Liver (tissue), 3 donors: ENCODE measurements around the gene MRPL44.
A peak's percentile ranks its signal among the peaks of the same experiment; 100 is the strongest.

Experiments used
- EGR1 ChIP-seq, 2 donors: IDR thresholded peaks; 2 replicates each; pipeline ENCODE4 v1.6.1; 2016 to 2018; ENCODE audit warnings: antibody characterized with exemption in 2 of 2, low read depth in 2 of 2
- FOXA1 ChIP-seq: IDR thresholded peaks from 2 replicates; pipeline ENCODE4 v1.6.1; 2016; ENCODE audit warnings: antibody characterized with exemption
- GABPA ChIP-seq, 2 donors: IDR thresholded peaks in 1 of 2; conservative IDR thresholded peaks in 1 of 2; 2 replicates each; pipeline ENCODE4 v1.6.1; 2016; ENCODE audit warnings: antibody characterized with exemption in 2 of 2, mild to moderate bottlenecking in 1 of 2, moderate library complexity in 1 of 2
- JUND ChIP-seq, 2 donors: IDR thresholded peaks; 2 replicates each; pipeline ENCODE4 v1.6.1; 2016; ENCODE audit warnings: antibody characterized with exemption in 2 of 2
- MAX ChIP-seq: IDR thresholded peaks from 2 replicates; pipeline ENCODE4 v1.6.1; 2016; ENCODE audit warnings: antibody characterized with exemption
- RAD21 ChIP-seq, 2 donors: IDR thresholded peaks; 2 replicates each; pipeline ENCODE4 v1.6.1; 2016; ENCODE audit warnings: antibody characterized with exemption in 2 of 2, mild to moderate bottlenecking in 2 of 2
- REST ChIP-seq: IDR thresholded peaks from 2 replicates; pipeline ENCODE4 v1.6.1; 2016; ENCODE audit warnings: antibody characterized with exemption, mild to moderate bottlenecking
- SP1 ChIP-seq: IDR thresholded peaks from 2 replicates; pipeline ENCODE4 v1.6.1; 2018; ENCODE audit warnings: antibody characterized with exemption, mild to moderate bottlenecking
- TAF1 ChIP-seq: conservative IDR thresholded peaks from 2 replicates; pipeline ENCODE4 v1.6.1; 2016; ENCODE audit warnings: antibody characterized with exemption, mild to moderate bottlenecking
- TF ChIP-seq, protein P1 (sequence below): fragments of 150-350 bp; IDR thresholded peaks from 2 replicates; pipeline ENCODE4 v1.5.1; 2017; ENCODE audit warnings: improper control_type of control experiment, low read depth, low read length; ENCODE audit not compliant: missing input control
- TF ChIP-seq, protein P2 (sequence below): IDR thresholded peaks from 2 replicates; pipeline ENCODE4 v1.6.1; 2016; ENCODE audit warnings: antibody characterized with exemption
- TF ChIP-seq, protein P3 (sequence below): IDR thresholded peaks from 2 replicates; pipeline ENCODE4 v1.6.1; 2016; ENCODE audit warnings: antibody characterized with exemption
- donor health status: healthy.
- donor health status: healthy.

- TF ChIP-seq EGR1 (IDR thresholded peaks at IDR 0.05; ENCODE audit: low read depth in 2 of 2): no peak
- TF ChIP-seq, protein P1, sequence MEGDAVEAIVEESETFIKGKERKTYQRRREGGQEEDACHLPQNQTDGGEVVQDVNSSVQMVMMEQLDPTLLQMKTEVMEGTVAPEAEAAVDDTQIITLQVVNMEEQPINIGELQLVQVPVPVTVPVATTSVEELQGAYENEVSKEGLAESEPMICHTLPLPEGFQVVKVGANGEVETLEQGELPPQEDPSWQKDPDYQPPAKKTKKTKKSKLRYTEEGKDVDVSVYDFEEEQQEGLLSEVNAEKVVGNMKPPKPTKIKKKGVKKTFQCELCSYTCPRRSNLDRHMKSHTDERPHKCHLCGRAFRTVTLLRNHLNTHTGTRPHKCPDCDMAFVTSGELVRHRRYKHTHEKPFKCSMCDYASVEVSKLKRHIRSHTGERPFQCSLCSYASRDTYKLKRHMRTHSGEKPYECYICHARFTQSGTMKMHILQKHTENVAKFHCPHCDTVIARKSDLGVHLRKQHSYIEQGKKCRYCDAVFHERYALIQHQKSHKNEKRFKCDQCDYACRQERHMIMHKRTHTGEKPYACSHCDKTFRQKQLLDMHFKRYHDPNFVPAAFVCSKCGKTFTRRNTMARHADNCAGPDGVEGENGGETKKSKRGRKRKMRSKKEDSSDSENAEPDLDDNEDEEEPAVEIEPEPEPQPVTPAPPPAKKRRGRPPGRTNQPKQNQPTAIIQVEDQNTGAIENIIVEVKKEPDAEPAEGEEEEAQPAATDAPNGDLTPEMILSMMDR: no peak
- no peak for TF ChIP-seq RAD21 (IDR thresholded peaks at IDR 0.05)
- TF ChIP-seq REST: no peak
- TF ChIP-seq, protein P2, sequence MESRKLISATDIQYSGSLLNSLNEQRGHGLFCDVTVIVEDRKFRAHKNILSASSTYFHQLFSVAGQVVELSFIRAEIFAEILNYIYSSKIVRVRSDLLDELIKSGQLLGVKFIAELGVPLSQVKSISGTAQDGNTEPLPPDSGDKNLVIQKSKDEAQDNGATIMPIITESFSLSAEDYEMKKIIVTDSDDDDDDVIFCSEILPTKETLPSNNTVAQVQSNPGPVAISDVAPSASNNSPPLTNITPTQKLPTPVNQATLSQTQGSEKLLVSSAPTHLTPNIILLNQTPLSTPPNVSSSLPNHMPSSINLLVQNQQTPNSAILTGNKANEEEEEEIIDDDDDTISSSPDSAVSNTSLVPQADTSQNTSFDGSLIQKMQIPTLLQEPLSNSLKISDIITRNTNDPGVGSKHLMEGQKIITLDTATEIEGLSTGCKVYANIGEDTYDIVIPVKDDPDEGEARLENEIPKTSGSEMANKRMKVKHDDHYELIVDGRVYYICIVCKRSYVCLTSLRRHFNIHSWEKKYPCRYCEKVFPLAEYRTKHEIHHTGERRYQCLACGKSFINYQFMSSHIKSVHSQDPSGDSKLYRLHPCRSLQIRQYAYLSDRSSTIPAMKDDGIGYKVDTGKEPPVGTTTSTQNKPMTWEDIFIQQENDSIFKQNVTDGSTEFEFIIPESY: no peak
- no peak for TF ChIP-seq GABPA (IDR thresholded peaks at IDR 0.05 in 1 of 2, conservative IDR thresholded peaks at IDR 0.05 in 1 of 2)
- TF ChIP-seq JUND (IDR thresholded peaks at IDR 0.05): peak in 1 of 2 donors; percentile 36
- TF ChIP-seq MAX: no peak
- TF ChIP-seq TAF1: no peak
- TF ChIP-seq, protein P3, sequence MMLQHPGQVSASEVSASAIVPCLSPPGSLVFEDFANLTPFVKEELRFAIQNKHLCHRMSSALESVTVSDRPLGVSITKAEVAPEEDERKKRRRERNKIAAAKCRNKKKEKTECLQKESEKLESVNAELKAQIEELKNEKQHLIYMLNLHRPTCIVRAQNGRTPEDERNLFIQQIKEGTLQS: no peak
- no peak for TF ChIP-seq FOXA1
- TF ChIP-seq SP1: peak; percentile 13
Observed at GRCh38 chr2:224008702-224009261, 51.5 kb downstream of the MRPL44 start.
